HepG2 (cell line): ENCODE results near the gene LCE5A. TPM values are rescaled to one million over a fixed set of nuclear protein-coding genes. Genes with fewer than 3 reads are reported as not detected.
A peak's percentile ranks its signal among the peaks of the same experiment; 100 is the strongest.
"Not testable (repeated sequence)": the region's sequence is repeated elsewhere in the genome, so short reads cannot be mapped to it uniquely, and the experiment has no call there.

Experiments
- ATAC-seq: fragments of 200-7000 bp; cut with Tn5 transposase; 3 replicates; pipeline ENCODE4 v1.9.1; 2020; ENCODE audit warnings: mild to moderate bottlenecking, moderate library complexity
- BruUV-seq: library from RNA; stranded (reverse); fragments of 400-500 nt; replicated peaks from 2 replicates; lab custom pipeline; 2021; lab: Mats Ljungman, UMichigan
- CTCF ChIA-PET: fragments of 300-600 bp; formaldehyde crosslinking; extraction: SDS; loops from one replicate; lab custom pipeline; 2021; ENCODE audit warnings: low total read pairs, inconsistent platforms, low intra/inter-chr PET ratio; lab: Yijun Ruan, JAX
- POLR2A ChIA-PET: fragments of 350-600 bp; sonication (Branson Sonifier 250); formaldehyde crosslinking; loops from one replicate; lab custom pipeline; 2020; ENCODE audit warnings: antibody characterized with exemption, inconsistent platforms; lab: Yijun Ruan, JAX
- DNase-seq: peaks from one replicate; pipeline ENCODE4 v3.0.0-alpha.2; 2015; ENCODE audit warnings: low spot score
- FAIRE-seq: peaks from 3 replicates; lab custom pipeline; 2011; peaks lifted over from hg19 to GRCh38; lab: Jason Lieb, UNC
- H2AFZ ChIP-seq: one replicate; pipeline ENCODE4 v1.6.1; 2011; ENCODE audit warnings: low read length, inconsistent platforms
- H3K27ac ChIP-seq: fragments of 300-600 bp; 3 replicates; pipeline ENCODE4 v1.8.0; 2011; ENCODE audit warnings: mixed run types, mild to moderate bottlenecking, mixed read lengths, low read length, inconsistent platforms; ENCODE audit not compliant: insufficient read depth; ENCODE audit errors: extremely low read length
- H3K27me3 ChIP-seq, 2 experiments: fragments of 200-600 bp in 1 of 2; 2 replicates in 1 of 2; 3 replicates in 1 of 2; pipeline versions ENCODE4 v1.6.0 to v1.8.0; 2011; ENCODE audit warnings: low read length in 2 of 2, mild to moderate bottlenecking in 2 of 2, moderate library complexity in 2 of 2, inconsistent platforms in 1 of 2; ENCODE audit not compliant: insufficient read depth in 2 of 2, control insufficient read depth in 1 of 2
- H3K36me3 ChIP-seq, 2 experiments: fragments of 200-600 bp in 1 of 2; replicated peaks in 1 of 2; 2 replicates in 1 of 2; 3 replicates in 1 of 2; pipeline versions ENCODE4 v1.5.1 to v1.8.0; 2011; ENCODE audit warnings: low read length in 2 of 2, inconsistent platforms in 1 of 2; ENCODE audit not compliant: insufficient read depth in 2 of 2, control insufficient read depth in 1 of 2
- H3K4me1 ChIP-seq: 2 replicates; pipeline ENCODE4 v1.5.1; 2012; ENCODE audit warnings: low read length, inconsistent platforms; ENCODE audit not compliant: insufficient read depth
- H3K4me2 ChIP-seq: 2 replicates; pipeline ENCODE4 v1.6.0; 2011; ENCODE audit warnings: low read depth, low read length, inconsistent platforms
- H3K4me3 ChIP-seq, 3 experiments: fragments of 200-600 bp in 1 of 3; sonication (generic), shearing (Covaris generic) in 1 of 3; replicated peaks in 1 of 3; 2 replicates each; pipeline ENCODE4 v1.5.1; 2011 to 2016; ENCODE audit warnings: low read length in 3 of 3, inconsistent platforms in 2 of 3, low read depth in 2 of 3, mild to moderate bottlenecking in 2 of 3, control low read depth in 1 of 3, mixed read lengths in 1 of 3; ENCODE audit not compliant: insufficient read depth in 1 of 3
- H3K79me2 ChIP-seq: one replicate; pipeline ENCODE4 v1.6.1; 2011; ENCODE audit warnings: low read length, inconsistent platforms; ENCODE audit not compliant: insufficient read depth
- H3K9ac ChIP-seq: 2 replicates; pipeline ENCODE4 v1.6.0; 2011; ENCODE audit warnings: mild to moderate bottlenecking, low read depth, low read length, inconsistent platforms; ENCODE audit not compliant: insufficient read depth
- H3K9me3 ChIP-seq: 2 replicates; pipeline ENCODE4 v1.5.1; 2012; ENCODE audit warnings: mild to moderate bottlenecking, low read length
- H4K20me1 ChIP-seq: 2 replicates; pipeline ENCODE4 v1.6.0; 2011; ENCODE audit warnings: inconsistent platforms, mild to moderate bottlenecking, low read length, moderate library complexity; ENCODE audit not compliant: insufficient read depth
- CTCF ChIP-seq: sonication (generic); formaldehyde crosslinking; IDR thresholded peaks from 2 replicates; pipeline ENCODE4 v1.5.0; 2020; ENCODE audit warnings: mild to moderate bottlenecking, missing genetic modification reagents, moderate library complexity
- HNRNPK ChIP-seq: fragments of 200-400 bp; formaldehyde crosslinking; IDR thresholded peaks from 2 replicates; pipeline ENCODE4 v1.6.1; 2018; ENCODE audit warnings: low read length, low read depth, moderate library complexity, mild to moderate bottlenecking; ENCODE audit not compliant: poor library complexity, severe bottlenecking
- IRF2 ChIP-seq: IDR thresholded peaks from 2 replicates; pipeline ENCODE4 v1.6.1; 2018; ENCODE audit warnings: missing genetic modification reagents, missing compliant biosample characterization
- MED1 ChIP-seq: sonication (generic); formaldehyde crosslinking; IDR thresholded peaks from 2 replicates; pipeline ENCODE4 v1.4.0; 2020; ENCODE audit warnings: missing genetic modification reagents
- MIXL1 ChIP-seq: IDR thresholded peaks from 2 replicates; pipeline ENCODE4 v1.6.1; 2016
- NR2C2 ChIP-seq: sonication (generic); formaldehyde crosslinking; IDR thresholded peaks from 2 replicates; pipeline ENCODE4 v1.4.0; 2020; ENCODE audit warnings: missing genetic modification reagents, mild to moderate bottlenecking, moderate library complexity, borderline replicate concordance
- NR2F6 ChIP-seq, 2 experiments: IDR thresholded peaks; 2 replicates each; pipeline ENCODE4 v1.6.1; 2016; ENCODE audit warnings: antibody characterized with exemption in 1 of 2, mild to moderate bottlenecking in 1 of 2
- PHB2 ChIP-seq: fragments of 450-650 bp; IDR thresholded peaks from 2 replicates; pipeline ENCODE4 v1.6.1; 2018; ENCODE audit not compliant: partially characterized antibody
- RNF2 ChIP-seq: fragments of 450-650 bp; conservative IDR thresholded peaks from 2 replicates; pipeline ENCODE4 v1.6.1; 2016; ENCODE audit warnings: low read depth
- SMAD1 ChIP-seq: sonication (generic); formaldehyde crosslinking; IDR thresholded peaks from 2 replicates; pipeline ENCODE4 v1.4.0; 2020; ENCODE audit warnings: missing genetic modification reagents, low read depth, mild to moderate bottlenecking, borderline replicate concordance
- TAF15 ChIP-seq: fragments of 200-400 bp; formaldehyde crosslinking; IDR thresholded peaks from one replicate; pipeline ENCODE4 v1.6.1; 2018; ENCODE audit warnings: mild to moderate bottlenecking, low read depth, low read length; ENCODE audit not compliant: poor library complexity, severe bottlenecking
- ZMAT3 ChIP-seq: sonication (generic); formaldehyde crosslinking; conservative IDR thresholded peaks from 2 replicates; pipeline ENCODE4 v1.7.0; 2021; ENCODE audit warnings: missing genetic modification reagents
- ZNF468 ChIP-seq: sonication (generic); formaldehyde crosslinking; IDR thresholded peaks from 2 replicates; pipeline ENCODE4 v1.8.0; 2022; ENCODE audit warnings: mild to moderate bottlenecking, moderate library complexity, missing genetic modification reagents
- ZNF576 ChIP-seq: sonication (generic); formaldehyde crosslinking; IDR thresholded peaks from 2 replicates; pipeline ENCODE4 v1.4.0; 2020; ENCODE audit warnings: mild to moderate bottlenecking, missing genetic modification reagents
- ZNF720 ChIP-seq: sonication (generic); formaldehyde crosslinking; IDR thresholded peaks from 2 replicates; pipeline ENCODE4 v1.4.0; 2020; ENCODE audit warnings: missing genetic modification reagents
- ZNF724P ChIP-seq: sonication (generic); formaldehyde crosslinking; IDR thresholded peaks from 2 replicates; pipeline ENCODE4 v1.8.0; 2022; ENCODE audit warnings: missing genetic modification reagents, borderline replicate concordance
- WGBS: methylation state at CpG from one replicate; pipeline ENCODE4 v1.1.6; 2017; ENCODE audit warnings: low lambda C conversion rate; 5-methylcytosine and 5-hydroxymethylcytosine counted together
- in situ Hi-C: cut with HindIII; loops from 2 replicates; pipeline ENCODE4 v1.10.0; 2017; ENCODE audit warnings: low pct_unique_long_range_greater_than_20kb; ENCODE audit not compliant: extremely low pct_ligation_motif_present
- intact Hi-C: fragments of 100-400 bp; cut with micrococcal nuclease; formaldehyde crosslinking; loops from one replicate; pipeline ENCODE4 v1.10.0; 2022; ENCODE audit not compliant: unreplicated experiment
- polyA plus RNA-seq, 8 experiments: library from polyadenylated mRNA; depleted of rRNA in 3 of 8; stranded (reverse) in 7 of 8; unstranded in 1 of 8; fragments of >200 nt; fragmentation: Illumina TruSeq in 4 of 8; extraction: Trizol in 4 of 8; gene quantifications; 2 replicates each; pipeline versions ENCODE4 v1.2.1 to v1.2.3, GENCODE V29; 2011 to 2016; ENCODE audit warnings: low read depth in 4 of 8, missing spikeins in 1 of 8, mixed read lengths in 1 of 8; ENCODE audit not compliant: insufficient read depth in 1 of 8
- total RNA-seq, 5 experiments: library from RNA; depleted of rRNA; stranded (reverse); fragments of >200 nt; fragmentation: Illumina TruSeq; extraction: Trizol; gene quantifications; 2 replicates each; pipeline ENCODE4 v1.2.3, GENCODE V29; 2016; ENCODE audit warnings: low read depth in 1 of 5

Gene LCE5A
- total and polyA plus RNA-seq, 2 of the 13 experiments (the other 11 are each of a cell fraction or from before 2014, with no cell fraction given) = not detected

- TF ChIP-seq ZNF468 (no peak), NR2F6 (IDR thresholded peaks at IDR 0.05) (no peak), NR2F6 (CRISPR knock-in tag; IDR thresholded peaks at IDR 0.05) (no peak), RNF2 (no peak), ZMAT3 (CRISPR knock-in tag) (no peak)
Observed at GRCh38 chr1:152487871-152488270, 22.7 kb upstream of the LCE5A start (continued).

- DNase-seq = peak; percentile 18
- H3K4me3 ChIP-seq, CTCF ChIA-PET, H4K20me1 ChIP-seq, H3K4me1 ChIP-seq, H3K9me3 ChIP-seq, FAIRE-seq, H3K4me2 ChIP-seq, intact Hi-C loops, in situ Hi-C loops, BruUV-seq, H3K36me3 ChIP-seq, POLR2A ChIA-PET, H3K9ac ChIP-seq: not testable (repeated sequence)
- 0 out of 3 replicates have a peak, but pooled peaks have one; percentile 31 for ATAC-seq
- peak; percentile 92 for TF ChIP-seq MIXL1 (CRISPR knock-in tag)
- TF ChIP-seq, all 625 proteins: peak for 1; not testable (repeated sequence) for 624
- not testable (repeated sequence) for H2AFZ ChIP-seq, H3K27ac ChIP-seq, H3K79me2 ChIP-seq, H3K27me3 ChIP-seq
Observed at GRCh38 chr1:152491537-152491936, 19.1 kb upstream of the LCE5A start.

- peak; percentile 21 for DNase-seq
- intact Hi-C loops = no loop called here
- BruUV-seq = no TSS peak
- Histone ChIP-seq H4K20me1 (no peaks in the 10 kb centered on the region), H3K27me3 (no peaks in the 10 kb centered on the region), H3K9me3 (no peaks in the 10 kb centered on the region), H3K79me2 (no peaks in the 10 kb centered on the region), H3K4me2 (no peak overlapping the region), H2AFZ (no peak overlapping the region), H3K36me3 (no peaks in the 10 kb centered on the region), H3K9ac (no peak overlapping the region), H3K4me3 (no peak overlapping the region), H3K4me1 (no peaks in the 10 kb centered on the region), H3K27ac (no peak overlapping the region)
- peak; percentile 51 for FAIRE-seq
- in situ Hi-C loops = loop anchor here (5.0 kb wide), 1 partner anchor 37 kb away; no protein-coding TSS in a partner anchor
- POLR2A ChIA-PET = no interaction called here
- 5% methylated on average over 4 of the region's 4 CpGs for WGBS
- peak; percentile 63 for ATAC-seq
- CTCF ChIA-PET = interaction anchor here (2.3 kb wide), 1 partner anchor 38 kb away, joined by 16 read pairs; no protein-coding TSS in a partner anchor
- no peak for TF ChIP-seq MED1 (CRISPR knock-in tag)
- TF ChIP-seq PHB2 = no peak
- peak; percentile 49 for TF ChIP-seq CTCF (CRISPR knock-in tag)
- TF ChIP-seq ZNF576 (CRISPR knock-in tag) = peak; percentile 99
- no peak for TF ChIP-seq IRF2 (CRISPR knock-in tag)
- TF ChIP-seq ZNF724P (CRISPR knock-in tag) = no peak
- TF ChIP-seq TAF15 = no peak
- no peak for TF ChIP-seq NR2C2 (CRISPR knock-in tag)
- no peak for TF ChIP-seq HNRNPK
- no peak for TF ChIP-seq ZNF720
- no peak for TF ChIP-seq SMAD1 (CRISPR knock-in tag)
Observed at GRCh38 chr1:152495066-152495675, 15.4 kb upstream of the LCE5A start.
